ENCODE results near the gene PRRT1B.

PRRT1B gene

GRCh38 chr9:131559421-131560000 lies 14.2 kb downstream of the PRRT1B start:
- Histone ChIP-seq H3K36me3 (ENCODE audit: control insufficient read depth, insufficient read depth, low read length) (no peaks in the 10 kb centered on the region), H3K27ac (no peak overlapping the region), H3K4me2 (ENCODE audit: low read length) (no peak overlapping the region), H3K79me2 (no peaks in the 10 kb centered on the region), H3K9me3 (ENCODE audit: control insufficient read depth, low read length) (peaks cover 4% of the 10 kb centered on the region), H3K4me3 (ENCODE audit: low read depth, low read length) (no peak overlapping the region), H2AFZ (no peak overlapping the region), H3K27me3 (ENCODE audit: control insufficient read depth, insufficient read depth, low read length) (no peaks in the 10 kb centered on the region), H3K4me1 (no peaks in the 10 kb centered on the region), H3K9ac (no peak overlapping the region)
- TF ChIP-seq CTCF (IDR thresholded peaks at IDR 0.05) = no peak

GRCh38 chr9:131562032-131562959 lies 17.0 kb downstream of the PRRT1B start:
- Histone ChIP-seq H3K27me3 (ENCODE audit: control insufficient read depth, insufficient read depth, low read length) (no peaks in the 10 kb centered on the region), H3K4me2 (ENCODE audit: low read length) (no peak overlapping the region), H3K9me3 (ENCODE audit: control insufficient read depth, low read length) (peaks cover 4% of the 10 kb centered on the region), H2AFZ (no peak overlapping the region), H3K4me1 (no peaks in the 10 kb centered on the region), H3K9ac (no peak overlapping the region), H3K79me2 (no peaks in the 10 kb centered on the region), H3K27ac (no peak overlapping the region), H3K4me3 (ENCODE audit: low read depth, low read length) (no peak overlapping the region), H3K36me3 (ENCODE audit: control insufficient read depth, insufficient read depth, low read length) (no peaks in the 10 kb centered on the region)
- no peak for TF ChIP-seq CTCF (IDR thresholded peaks at IDR 0.05)

- H3K27ac ChIP-seq = no peak overlapping the region
- no peaks in the 10 kb centered on the region for H3K4me1 ChIP-seq
- no peak overlapping the region for H3K9ac ChIP-seq
- H3K4me2 ChIP-seq (ENCODE audit: low read length) = no peak overlapping the region
- no peak for TF ChIP-seq CTCF (IDR thresholded peaks at IDR 0.05)
- no peak overlapping the region for H2AFZ ChIP-seq
- no peak overlapping the region for H3K4me3 ChIP-seq (ENCODE audit: low read depth, low read length)
- H3K9me3 ChIP-seq (ENCODE audit: control insufficient read depth, low read length) = peaks cover 4% of the 10 kb centered on the region
- no peaks in the 10 kb centered on the region for H3K27me3 ChIP-seq (ENCODE audit: control insufficient read depth, insufficient read depth, low read length)
- no peaks in the 10 kb centered on the region for H3K36me3 ChIP-seq (ENCODE audit: control insufficient read depth, insufficient read depth, low read length)
- H3K79me2 ChIP-seq = no peaks in the 10 kb centered on the region
These were observed 20.0 kb downstream of the PRRT1B start for GRCh38 chr9:131565369-131565768.

GRCh38 chr9:131566158-131566557 lies 20.8 kb downstream of the PRRT1B start:
- no peak overlapping the region for H3K4me3 ChIP-seq (ENCODE audit: low read depth, low read length)
- H3K4me1 ChIP-seq = no peaks in the 10 kb centered on the region
- no peak for TF ChIP-seq CTCF (IDR thresholded peaks at IDR 0.05)
- no peak overlapping the region for H3K9ac ChIP-seq
- H2AFZ ChIP-seq = no peak overlapping the region
- H3K27ac ChIP-seq = no peak overlapping the region
- no peaks in the 10 kb centered on the region for H3K27me3 ChIP-seq (ENCODE audit: control insufficient read depth, insufficient read depth, low read length)
- H3K4me2 ChIP-seq (ENCODE audit: low read length) = no peak overlapping the region
- H3K9me3 ChIP-seq (ENCODE audit: control insufficient read depth, low read length) = no peaks in the 10 kb centered on the region
- no peaks in the 10 kb centered on the region for H3K36me3 ChIP-seq (ENCODE audit: control insufficient read depth, insufficient read depth, low read length)
- no peaks in the 10 kb centered on the region for H3K79me2 ChIP-seq

Data from parathyroid adenoma (tissue), 2 donors.